HG02938 (cell line): ENCODE results near the gene EGF.
A peak's percentile ranks its signal among the peaks of the same experiment; 100 is the strongest.
"Not testable (repeated sequence)": the region's sequence is repeated elsewhere in the genome, so short reads cannot be mapped to it uniquely, and the experiment has no call there.

ENCODE experiments used
- ATAC-seq: cut with Tn5 transposase; IDR thresholded peaks from one replicate; pipeline ENCODE4 v1.9.1; 2021; ENCODE audit warnings: mild to moderate bottlenecking, moderate library complexity; ENCODE audit not compliant: unreplicated experiment

The EGF gene

DNA sequence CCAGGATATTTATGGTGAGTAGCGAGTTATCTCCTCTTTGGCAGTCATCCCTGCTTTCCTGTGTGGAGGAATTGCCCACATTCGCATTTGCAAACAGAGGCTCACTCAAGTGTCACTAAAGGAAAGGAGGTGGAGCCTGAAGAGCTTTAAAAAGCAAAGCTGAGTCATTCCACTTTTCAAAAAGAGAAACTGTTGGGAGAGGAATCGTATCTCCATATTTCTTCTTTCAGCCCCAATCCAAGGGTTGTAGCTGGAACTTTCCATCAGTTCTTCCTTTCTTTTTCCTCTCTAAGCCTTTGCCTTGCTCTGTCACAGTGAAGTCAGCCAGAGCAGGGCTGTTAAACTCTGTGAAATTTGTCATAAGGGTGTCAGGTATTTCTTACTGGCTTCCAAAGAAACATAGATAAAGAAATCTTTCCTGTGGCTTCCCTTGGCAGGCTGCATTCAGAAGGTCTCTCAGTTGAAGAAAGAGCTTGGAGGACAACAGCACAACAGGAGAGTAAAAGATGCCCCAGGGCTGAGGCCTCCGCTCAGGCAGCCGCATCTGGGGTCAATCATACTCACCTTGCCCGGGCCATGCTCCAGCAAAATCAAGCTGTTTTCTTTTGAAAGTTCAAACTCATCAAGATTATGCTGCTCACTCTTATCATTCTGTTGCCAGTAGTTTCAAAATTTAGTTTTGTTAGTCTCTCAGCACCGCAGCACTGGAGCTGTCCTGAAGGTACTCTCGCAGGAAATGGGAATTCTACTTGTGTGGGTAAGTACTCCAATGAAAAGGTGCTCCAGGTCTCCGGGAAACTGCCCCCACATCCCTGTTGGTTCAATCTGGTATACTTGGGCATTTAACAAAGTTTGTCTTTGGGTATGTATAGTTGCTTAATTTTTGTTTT is at the start of gene EGF:
Gene EGF, plus strand, starts transcription at position 178 of the 890 bp plus-strand sequence. Its CDS starts 453 bp downstream, at position 631.
- ATAC-seq, result no peak

DNA sequence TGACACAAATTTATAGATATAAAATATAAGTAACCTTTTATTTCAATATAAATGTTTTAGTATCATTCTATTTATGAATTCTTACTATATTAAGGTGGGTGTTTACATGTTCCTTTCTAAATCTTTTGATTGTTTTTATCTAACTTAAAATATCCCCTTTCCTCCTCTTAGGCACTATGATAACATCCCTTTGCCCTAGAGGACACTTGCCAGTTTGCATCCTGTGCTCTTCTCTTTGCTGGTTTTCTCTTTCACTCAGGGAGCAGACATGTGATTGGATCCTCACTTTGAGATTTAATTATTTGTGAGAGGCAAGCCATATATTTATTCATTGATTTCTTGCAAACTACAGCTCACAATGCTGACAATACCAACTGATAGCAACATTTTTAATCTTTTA is 48.5 kb upstream of the EGF start:
- ATAC-seq, result no peak

DNA sequence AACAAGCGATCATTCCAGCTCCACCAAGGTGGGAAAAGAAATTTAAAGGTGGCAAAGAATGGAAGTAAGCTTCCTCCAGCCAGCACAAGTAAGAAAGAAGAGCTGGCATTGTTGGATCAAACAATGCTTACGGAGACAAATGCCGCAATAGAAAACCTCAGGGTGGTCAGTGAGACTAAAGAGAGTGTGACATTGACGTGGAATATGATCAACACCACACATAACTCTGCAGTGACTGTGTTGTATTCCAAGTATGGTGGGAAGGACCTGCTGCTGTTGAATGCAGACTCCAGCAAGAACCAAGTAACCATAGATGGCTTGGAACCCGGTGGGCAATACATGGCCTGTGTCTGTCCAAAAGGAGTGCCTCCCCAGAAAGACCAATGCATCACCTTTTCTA is 42.6 kb upstream of the EGF start:
- no peak for ATAC-seq

DNA sequence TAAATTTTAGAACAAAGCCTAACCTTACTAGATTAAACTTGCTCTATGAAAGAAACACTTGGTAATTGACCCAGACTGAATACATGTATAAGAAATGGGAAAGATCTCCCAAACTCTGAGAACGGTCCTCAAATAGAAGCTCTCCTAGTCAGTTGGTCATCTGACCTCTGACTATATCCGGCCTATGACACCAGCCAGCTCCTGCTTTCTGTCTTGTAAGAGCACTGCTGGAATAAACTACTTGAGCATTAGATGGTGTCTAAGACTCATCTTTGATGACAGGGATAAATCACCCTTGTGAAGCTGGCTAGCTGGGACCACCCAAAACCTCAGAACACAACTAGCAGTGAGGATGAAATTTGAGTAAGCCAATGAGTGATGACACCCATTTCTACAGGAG is 40.6 kb upstream of the EGF start:
- ATAC-seq, result no peak

DNA sequence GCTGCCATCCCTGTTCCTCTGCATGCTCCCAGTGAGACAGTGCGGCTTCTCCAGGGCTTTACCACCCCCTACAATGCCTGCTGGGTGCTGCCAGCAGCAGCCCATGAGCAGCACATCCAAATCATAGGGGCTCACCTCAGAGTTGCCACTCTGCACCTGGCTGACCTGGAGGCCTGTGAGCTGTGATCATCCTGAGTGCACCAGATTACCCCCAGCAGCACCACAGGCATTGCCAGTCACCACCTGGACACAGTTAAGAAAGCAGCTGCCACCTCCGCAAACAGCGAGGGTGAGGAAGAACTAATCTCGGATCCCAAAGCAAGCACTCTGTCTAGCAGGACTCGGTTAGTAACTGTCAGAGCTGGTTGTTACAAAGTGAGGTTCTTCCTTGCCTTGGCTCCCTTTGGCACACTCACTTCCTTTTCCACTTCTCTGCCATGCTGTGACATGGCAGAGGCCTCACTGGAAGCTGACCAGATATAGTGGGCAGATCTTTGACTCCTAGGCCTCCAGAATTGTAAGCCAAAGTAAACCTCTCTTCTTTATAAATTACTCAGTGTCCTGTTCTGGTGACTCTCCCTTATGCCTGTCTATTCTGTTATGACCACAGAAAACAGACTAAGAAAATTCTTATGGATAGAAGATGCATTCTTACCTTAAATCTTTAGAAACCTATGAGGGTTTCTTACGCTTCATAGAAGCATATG is 39.6 kb upstream of the EGF start:
- no peak for ATAC-seq

GRCh38 chr4:109873791-109874514 is 38.7 kb upstream of the EGF start:
- no peak for ATAC-seq

DNA sequence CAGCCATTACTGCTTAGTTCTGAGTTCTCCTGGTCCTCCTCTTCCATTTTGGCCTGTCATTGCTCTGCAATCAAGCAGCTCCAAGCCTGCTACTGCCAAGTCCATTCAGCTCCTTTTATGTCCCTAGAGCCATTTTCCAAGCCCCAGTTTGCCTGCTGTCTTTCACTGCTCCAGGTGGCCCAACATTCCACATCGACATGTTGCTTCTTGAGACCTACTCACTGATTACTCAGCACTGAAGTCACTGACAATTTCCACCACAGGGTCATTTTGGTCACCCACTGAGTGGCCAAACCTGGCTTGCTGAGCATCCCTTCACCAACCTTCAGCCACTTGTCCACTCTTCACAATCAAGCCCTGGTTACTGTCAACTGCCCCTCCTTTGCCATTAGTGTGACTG is 37.6 kb upstream of the EGF start:
- ATAC-seq, result no peak

DNA sequence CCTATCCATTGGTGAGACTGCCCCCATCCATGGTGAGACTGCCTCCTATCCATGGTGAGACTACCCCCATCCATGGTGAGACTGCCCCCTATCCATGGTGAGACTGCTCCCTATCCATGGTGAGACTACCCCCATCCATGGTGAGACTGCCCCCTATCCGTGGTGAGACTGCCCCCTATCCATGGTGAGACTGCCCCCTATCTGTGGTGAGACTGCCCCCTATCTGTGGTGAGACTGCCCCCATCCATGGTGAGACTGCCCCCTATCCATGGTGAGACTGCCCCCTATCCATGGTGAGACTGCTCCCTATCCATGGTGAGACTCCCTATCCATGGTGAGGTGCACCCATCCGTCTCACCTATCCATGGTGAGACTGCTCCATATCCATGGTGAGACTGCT is 37.1 kb upstream of the EGF start:
- ATAC-seq, result not testable (repeated sequence)

DNA sequence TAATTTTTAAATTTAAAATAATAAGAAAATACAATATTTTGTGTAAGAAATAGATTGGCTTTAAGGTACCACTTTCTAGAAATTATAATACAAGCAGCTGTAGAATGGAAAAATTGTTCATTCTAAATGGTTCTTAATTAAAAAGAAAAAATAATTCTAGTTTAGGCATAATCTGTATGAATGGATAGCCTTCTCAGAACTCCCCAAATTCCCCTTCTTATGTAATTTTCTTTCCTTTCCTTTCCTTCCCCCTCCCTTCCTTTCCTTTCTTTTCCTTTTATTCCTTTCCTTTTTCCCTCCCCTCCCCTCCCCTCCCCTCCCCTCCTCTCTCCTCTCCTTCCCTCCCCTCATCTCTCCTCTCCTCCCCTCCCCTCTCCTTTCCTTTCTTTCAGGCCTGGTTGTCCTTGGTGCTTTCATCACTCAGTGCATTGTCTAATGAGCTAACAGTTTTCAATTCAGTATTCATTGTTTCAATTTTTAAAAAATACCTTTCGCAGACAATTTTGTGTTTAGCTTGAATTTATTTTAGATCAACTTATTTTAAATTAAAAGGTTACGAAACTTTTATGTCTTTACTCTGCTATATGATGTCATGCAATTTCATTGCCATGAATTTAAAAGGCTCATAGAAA is 35.9 kb upstream of the EGF start:
- no peak for ATAC-seq

- ATAC-seq, result peak; percentile 89
Observed at GRCh38 chr4:109877400-109877799, 35.3 kb upstream of the EGF start.

- ATAC-seq, result no peak
Observed at GRCh38 chr4:109878355-109878754, 34.3 kb upstream of the EGF start.

DNA sequence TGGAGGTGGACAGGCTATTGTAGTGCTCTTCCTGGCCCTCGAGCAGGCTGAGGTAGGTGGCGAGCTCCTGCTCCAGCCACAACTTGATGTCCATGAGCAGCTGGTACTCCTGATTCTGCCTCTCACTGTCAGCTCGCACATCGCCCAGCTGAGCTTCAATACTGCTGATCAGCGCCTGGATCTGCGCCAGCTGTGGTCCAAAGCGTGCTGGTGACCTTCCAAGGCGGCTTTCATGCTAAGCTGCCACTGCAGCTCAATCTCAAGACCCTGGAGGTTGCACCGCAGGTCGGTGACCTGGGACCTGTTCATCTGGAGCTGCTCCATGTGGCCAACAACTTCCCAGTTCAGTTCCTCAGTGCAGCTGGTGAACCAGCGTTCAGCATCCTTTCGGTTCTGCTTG is 33.6 kb upstream of the EGF start:
- ATAC-seq, result no peak

DNA sequence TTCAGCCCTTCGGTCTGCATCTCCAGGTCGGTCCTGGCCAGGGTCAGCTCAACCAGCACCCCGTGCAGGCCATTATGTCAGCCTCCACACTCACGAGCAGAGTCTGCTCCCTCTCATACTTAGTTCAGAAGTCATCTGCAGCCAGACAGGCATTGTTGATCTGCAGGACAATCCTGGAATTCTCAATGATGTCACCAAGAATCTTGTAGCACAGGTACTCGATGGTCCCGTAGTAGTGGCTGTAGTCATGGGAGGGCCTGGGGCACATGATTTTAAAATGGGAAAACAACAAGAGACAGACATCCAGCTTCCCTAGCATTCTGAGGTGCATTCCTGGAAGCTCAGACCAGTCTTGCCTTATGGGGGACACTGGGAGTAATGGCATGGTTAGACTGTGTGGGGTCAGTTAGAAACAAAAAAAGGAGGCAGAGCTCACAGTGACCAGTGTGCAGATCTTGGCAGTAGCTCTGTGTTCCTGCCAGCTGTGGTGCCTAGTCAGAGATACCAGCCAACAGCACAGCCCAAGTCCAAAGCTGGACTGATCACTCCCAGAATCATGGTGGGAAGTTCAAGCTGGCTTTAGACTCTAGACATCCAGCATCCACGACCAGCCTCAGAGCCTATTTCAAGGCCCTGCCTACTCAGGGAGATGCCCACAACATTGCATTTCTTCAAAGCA is 32.9 kb upstream of the EGF start:
- no peak for ATAC-seq

GRCh38 chr4:109886303-109886702 is 26.4 kb upstream of the EGF start:
- ATAC-seq, result no peak

GRCh38 chr4:109887071-109887470 is 25.6 kb upstream of the EGF start:
- no peak for ATAC-seq

- no peak for ATAC-seq
Observed at GRCh38 chr4:109890076-109890475, 22.6 kb upstream of the EGF start.

DNA sequence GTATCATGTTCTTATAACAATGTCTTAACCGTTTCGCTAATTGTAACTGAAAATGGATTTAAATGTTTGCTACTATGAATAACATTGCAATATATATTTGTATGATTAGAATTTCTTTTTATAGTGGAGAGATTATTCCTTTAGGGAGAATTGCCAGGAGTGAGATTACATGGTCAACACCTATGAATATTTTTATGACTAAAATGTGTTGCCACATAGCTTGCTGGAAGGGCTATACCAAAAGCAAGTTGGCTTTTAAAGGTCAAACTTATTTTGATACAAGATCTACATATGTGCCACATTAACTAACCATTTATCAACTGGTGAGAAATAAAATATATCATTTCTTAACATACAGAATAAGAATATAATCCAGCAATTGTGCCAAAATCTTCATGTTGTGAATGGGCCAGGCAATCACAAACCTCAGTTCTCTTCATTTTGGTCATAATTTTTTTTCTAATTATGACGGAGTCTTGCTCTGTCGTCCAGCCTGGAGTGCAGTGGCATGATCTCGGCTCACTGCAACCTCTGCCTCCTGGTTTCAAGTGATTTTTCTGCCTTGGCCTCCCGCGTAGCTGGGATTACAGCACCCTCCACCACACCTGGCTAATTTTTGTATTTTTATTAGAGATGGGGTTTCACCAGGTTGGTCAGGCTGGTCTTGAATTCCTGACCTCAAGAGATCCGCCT is 10.0 kb upstream of the EGF start:
- no peak for ATAC-seq

DNA sequence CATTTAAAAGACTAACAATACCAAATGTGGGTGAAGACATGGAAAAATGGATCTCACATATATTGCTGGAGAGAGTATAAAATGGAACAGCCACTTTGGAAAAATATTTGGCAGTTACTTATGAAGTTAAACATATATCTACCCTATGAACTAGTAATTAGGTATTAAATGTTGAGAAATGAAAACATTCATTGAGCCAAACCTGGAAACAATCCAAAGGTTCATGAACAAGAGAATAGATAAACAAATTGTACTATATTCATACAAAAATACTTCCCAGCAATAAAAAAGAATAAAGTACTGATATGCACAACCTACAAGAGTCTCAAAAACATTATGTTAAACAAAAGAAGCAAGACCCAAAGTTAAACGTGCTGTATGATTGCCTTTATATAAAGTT is 4.0 kb upstream of the EGF start:
- ATAC-seq, result no peak

- ATAC-seq, result no peak
Observed at GRCh38 chr4:109910256-109910655, 2.4 kb upstream of the EGF start.
